Endothelial cell (in vitro differentiated cells): ENCODE data around the gene RANBP10. TPM values are rescaled to one million over a fixed set of nuclear protein-coding genes. Genes with fewer than 3 reads are reported as not detected.

Experiments used
- DNase-seq: peaks from one replicate; pipeline ENCODE4 v3.0.0; 2021; ENCODE audit warnings: low spot score
- H3K27ac Mint-ChIP-seq: one replicate; pipeline ENCODE4 v1.8.0; 2021; ENCODE audit warnings: mixed read lengths, inconsistent platforms; ENCODE audit not compliant: unreplicated experiment
- H3K27me3 Mint-ChIP-seq: one replicate; pipeline ENCODE4 v1.8.0; 2021; ENCODE audit warnings: mild to moderate bottlenecking, moderate library complexity, mixed read lengths, inconsistent platforms; ENCODE audit not compliant: unreplicated experiment
- H3K36me3 Mint-ChIP-seq: one replicate; pipeline ENCODE4 v1.8.0; 2021; ENCODE audit warnings: mild to moderate bottlenecking, low read depth, mixed read lengths, inconsistent platforms; ENCODE audit not compliant: unreplicated experiment
- H3K4me1 Mint-ChIP-seq: one replicate; pipeline ENCODE4 v1.8.0; 2021; ENCODE audit warnings: mild to moderate bottlenecking, mixed read lengths, inconsistent platforms; ENCODE audit not compliant: unreplicated experiment
- H3K4me3 Mint-ChIP-seq: one replicate; pipeline ENCODE4 v1.8.0; 2021; ENCODE audit warnings: mild to moderate bottlenecking, mixed read lengths, inconsistent platforms; ENCODE audit not compliant: unreplicated experiment
- H3K9me3 Mint-ChIP-seq: one replicate; pipeline ENCODE4 v1.8.0; 2021; ENCODE audit warnings: mixed read lengths, inconsistent platforms; ENCODE audit not compliant: unreplicated experiment
- total RNA-seq: library from RNA; stranded (reverse); fragmentation: NEBNext Ultra II Directional; extraction: Animal tissue kit (Norgen Biotek cat#: 25700); gene quantifications from one replicate; pipeline ENCODE4 v1.2.1, GENCODE V29; 2021; ENCODE audit not compliant: unreplicated experiment
- TF ChIP-seq, protein P1 (sequence below): fragments of 200-600 bp; sonication (generic); IDR thresholded peaks from one replicate; pipeline ENCODE4 v1.5.0; 2021; ENCODE audit warnings: antibody characterized with exemption; ENCODE audit not compliant: unreplicated experiment

RANBP10 gene
- total RNA-seq, 1 donor from 2014 or later, result 19.5 TPM

DNA sequence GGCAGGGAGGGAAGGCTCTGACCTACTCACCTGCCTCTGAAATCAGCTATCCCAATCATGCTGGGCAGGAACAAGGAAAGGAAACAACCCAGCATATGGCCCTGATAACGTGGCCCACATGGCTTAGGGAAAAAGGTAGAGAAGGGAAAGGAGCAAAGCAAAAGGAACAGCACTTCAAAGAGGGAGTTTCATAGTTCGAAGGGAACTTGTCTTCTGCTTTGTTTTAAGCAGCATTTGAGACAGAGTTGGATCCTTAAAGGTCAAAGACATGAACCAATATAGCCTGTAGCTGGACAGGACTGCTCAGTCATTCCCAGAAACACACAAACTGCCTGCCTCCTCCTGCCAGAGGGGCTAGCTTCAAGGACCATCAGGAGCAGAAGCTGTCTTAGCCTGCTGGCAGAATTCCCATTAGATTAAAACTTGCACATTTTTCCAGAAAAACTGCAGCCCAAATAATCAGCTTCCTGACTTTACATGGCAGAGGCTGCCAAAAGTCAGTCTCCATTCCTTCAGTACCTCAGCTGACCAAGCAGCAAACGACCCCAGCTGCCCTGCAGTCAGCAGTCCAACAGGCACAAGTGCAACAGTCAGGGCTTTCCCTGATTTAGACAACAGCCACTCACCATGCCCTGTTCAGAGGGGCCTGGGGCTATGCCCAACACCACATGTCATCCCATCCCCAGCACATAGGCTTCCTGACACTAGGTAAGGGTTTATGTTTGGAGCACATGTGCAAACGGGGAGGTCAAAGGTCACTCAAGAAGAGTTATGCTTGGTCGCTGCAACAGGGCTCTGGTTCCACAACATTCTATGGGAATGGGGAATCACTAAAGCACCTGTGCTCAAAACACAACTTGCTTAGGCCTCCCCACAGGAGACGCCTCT is 32.5 kb downstream of the RANBP10 start:
- Mint-ChIP-seq H3K27ac (peak overlapping the region; percentile 97), H3K36me3 (peaks cover 16% of the 10 kb centered on the region), H3K4me3 (peak overlapping the region; percentile 59), H3K4me1 (peaks cover 40% of the 10 kb centered on the region), H3K9me3 (no peaks in the 10 kb centered on the region), H3K27me3 (peaks cover 4% of the 10 kb centered on the region)
- TF ChIP-seq, protein P1, sequence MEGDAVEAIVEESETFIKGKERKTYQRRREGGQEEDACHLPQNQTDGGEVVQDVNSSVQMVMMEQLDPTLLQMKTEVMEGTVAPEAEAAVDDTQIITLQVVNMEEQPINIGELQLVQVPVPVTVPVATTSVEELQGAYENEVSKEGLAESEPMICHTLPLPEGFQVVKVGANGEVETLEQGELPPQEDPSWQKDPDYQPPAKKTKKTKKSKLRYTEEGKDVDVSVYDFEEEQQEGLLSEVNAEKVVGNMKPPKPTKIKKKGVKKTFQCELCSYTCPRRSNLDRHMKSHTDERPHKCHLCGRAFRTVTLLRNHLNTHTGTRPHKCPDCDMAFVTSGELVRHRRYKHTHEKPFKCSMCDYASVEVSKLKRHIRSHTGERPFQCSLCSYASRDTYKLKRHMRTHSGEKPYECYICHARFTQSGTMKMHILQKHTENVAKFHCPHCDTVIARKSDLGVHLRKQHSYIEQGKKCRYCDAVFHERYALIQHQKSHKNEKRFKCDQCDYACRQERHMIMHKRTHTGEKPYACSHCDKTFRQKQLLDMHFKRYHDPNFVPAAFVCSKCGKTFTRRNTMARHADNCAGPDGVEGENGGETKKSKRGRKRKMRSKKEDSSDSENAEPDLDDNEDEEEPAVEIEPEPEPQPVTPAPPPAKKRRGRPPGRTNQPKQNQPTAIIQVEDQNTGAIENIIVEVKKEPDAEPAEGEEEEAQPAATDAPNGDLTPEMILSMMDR, result no peak
- peak; percentile 50 for DNase-seq

DNA sequence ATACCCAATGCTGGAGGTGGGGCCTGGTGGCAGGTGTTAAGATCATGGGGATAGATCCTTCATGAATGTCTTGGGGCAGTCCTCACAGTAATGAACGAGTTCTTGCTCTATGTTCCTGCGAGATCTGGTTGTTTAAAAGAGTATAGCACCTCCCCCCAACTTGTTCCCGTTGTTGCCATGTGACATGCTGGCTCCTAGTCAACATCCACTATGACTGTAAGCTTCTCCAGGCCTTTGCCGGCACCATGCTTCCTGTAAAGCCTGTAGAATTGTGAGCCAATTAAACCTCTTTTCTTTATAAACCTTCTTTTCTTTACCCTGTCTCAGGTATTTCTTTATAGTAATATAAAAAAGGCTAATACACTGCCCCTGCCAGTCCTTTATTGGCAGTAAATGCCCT is 33.3 kb downstream of the RANBP10 start:
- Mint-ChIP-seq H3K36me3 (peaks cover 16% of the 10 kb centered on the region), H3K27ac (peak overlapping the region; percentile 97), H3K27me3 (peaks cover 4% of the 10 kb centered on the region), H3K4me3 (peak overlapping the region; percentile 81), H3K9me3 (no peaks in the 10 kb centered on the region), H3K4me1 (peaks cover 40% of the 10 kb centered on the region)
- peak; percentile 18 for DNase-seq
- TF ChIP-seq, protein P1, result no peak

DNA sequence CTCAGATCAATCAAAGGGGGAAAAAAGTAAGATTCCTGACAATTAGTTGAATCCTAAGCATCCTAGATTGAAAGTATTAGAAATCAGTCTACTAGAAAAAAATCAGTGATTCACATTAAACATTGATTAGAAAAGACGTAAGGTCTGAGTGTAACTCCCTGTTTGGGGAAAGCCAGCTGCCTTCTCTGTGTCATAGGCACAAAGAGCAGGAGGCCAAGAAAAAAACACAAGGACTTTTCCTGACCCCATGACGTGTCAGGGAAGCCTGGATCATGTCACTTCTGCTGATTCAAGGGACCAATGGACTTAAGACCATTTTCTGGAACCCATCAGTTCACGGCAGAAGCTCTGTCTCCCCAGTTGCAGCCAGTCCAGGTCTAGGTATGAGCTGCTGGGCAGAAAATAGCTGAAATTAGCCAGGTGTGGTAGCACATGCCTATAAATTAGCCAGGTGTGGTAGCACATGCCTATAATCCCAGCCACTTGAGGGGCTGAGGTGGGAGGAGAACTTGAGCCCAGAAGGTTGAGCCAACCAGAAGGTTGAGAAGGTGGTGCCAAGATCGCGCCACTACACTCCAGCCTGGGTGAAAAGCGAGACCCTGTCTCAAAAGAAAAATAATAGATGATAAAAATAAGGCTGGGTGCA is 35.9 kb downstream of the RANBP10 start:
- peaks cover 6% of the 10 kb centered on the region for H3K27me3 Mint-ChIP-seq

DNA sequence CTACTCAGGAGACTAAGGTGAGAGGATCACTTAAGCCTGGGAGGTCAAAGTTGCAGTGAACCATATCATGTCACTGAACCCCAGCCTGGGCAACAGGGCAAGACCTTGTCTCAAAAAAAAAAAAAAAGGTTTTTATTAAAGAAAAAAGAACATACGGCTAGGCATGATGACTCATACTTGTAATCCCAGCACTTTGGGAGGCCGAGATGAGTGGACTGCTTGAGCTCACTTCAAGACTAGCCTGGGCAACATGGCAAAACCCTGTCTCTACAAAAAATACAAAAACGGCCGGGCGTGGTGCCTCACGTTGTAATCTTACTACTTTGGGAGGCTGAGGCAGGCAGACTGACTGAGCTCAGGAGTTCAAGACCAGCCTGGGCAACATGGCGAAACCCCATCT is 38.4 kb downstream of the RANBP10 start:
- TF ChIP-seq, protein P1, result no peak
- Mint-ChIP-seq H3K9me3 (no peaks in the 10 kb centered on the region), H3K27ac (no peak overlapping the region), H3K4me1 (peaks cover 32% of the 10 kb centered on the region), H3K36me3 (peaks cover 18% of the 10 kb centered on the region), H3K27me3 (peaks cover 6% of the 10 kb centered on the region), H3K4me3 (no peak overlapping the region)
- DNase-seq, result no peak

More for the DNA sequence above, 35.9 kb downstream of the RANBP10 start:
- no peaks in the 10 kb centered on the region for H3K9me3 Mint-ChIP-seq
- H3K36me3 Mint-ChIP-seq, result peaks cover 22% of the 10 kb centered on the region
- DNase-seq, result no peak
- TF ChIP-seq, protein P1, result no peak
- peaks cover 52% of the 10 kb centered on the region for H3K4me1 Mint-ChIP-seq
- no peak overlapping the region for H3K27ac Mint-ChIP-seq
- H3K4me3 Mint-ChIP-seq, result peak overlapping the region; percentile 29

DNA sequence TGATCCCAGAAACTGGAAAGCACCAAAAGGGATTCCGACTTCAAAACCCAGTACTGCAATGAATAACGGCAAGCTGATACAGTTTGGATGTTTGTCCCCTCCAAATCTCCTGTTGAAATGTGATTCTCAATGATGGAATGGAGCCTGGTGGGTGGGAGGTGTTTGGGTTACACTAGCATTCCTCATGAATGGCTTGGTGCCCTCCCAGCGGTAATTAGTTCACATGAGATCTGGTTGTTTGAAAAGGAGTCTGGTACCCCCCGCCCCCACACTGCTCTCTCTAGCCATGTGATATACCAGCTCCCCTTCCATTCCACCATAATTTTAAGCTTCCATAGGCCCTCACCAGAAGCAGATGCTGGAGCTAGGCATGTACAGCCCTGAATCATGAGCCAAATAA is 40.1 kb downstream of the RANBP10 start:
- H3K4me1 Mint-ChIP-seq, result peaks cover 17% of the 10 kb centered on the region
- H3K9me3 Mint-ChIP-seq, result no peaks in the 10 kb centered on the region
- TF ChIP-seq, protein P1, result no peak
- H3K4me3 Mint-ChIP-seq, result peak overlapping the region; percentile 47
- H3K36me3 Mint-ChIP-seq, result peaks cover 13% of the 10 kb centered on the region
- H3K27ac Mint-ChIP-seq, result no peak overlapping the region
- no peak for DNase-seq
- peaks cover 8% of the 10 kb centered on the region for H3K27me3 Mint-ChIP-seq
